NCI-H446 (cell line): ENCODE results near the gene CARD18.
"Not testable (repeated sequence)": the region's sequence is repeated elsewhere in the genome, so short reads cannot be mapped to it uniquely, and the experiment has no call there.

Source experiments
- DNase-seq, 2 experiments: peaks; one replicate each; lab custom pipeline; 2025; lab: John Stamatoyannopoulos, UW

CARD18 gene

DNA sequence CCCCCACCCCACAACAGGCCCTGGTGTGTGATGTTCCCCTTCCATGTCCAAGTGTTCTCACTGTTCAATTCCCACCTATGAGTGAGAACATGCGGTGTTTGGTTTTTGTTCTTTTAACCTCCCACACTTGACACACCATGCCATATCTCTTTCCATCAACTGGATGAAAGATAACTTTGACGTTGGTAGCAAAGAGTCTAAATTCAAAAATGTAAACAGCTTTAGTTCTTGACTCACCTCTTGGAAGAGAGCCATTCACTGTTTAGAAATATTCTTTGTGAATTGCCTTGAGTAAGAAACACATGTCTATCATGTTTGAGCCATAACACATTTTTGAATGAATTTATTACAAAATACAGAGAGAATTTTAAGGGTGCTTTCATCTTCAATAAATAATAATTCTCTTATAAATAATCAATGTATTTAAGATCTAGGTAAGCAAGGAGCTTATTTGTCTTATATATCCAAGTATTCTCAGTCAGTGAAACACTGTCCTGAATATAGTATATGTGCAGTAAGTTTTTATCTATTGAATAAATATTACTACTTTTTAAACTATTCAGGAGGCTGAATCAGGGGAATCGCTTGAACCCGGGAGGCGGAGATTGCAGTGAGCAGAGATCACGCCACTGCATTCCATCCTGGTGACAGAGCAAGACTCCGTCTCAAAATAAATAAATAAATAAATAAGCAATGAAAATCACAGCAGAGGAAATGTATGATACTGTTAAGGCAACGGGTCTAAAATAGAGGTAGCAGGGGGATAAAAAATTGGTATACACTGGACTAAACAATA is 6.7 kb downstream of the CARD18 start:
- no peak for DNase-seq

DNA sequence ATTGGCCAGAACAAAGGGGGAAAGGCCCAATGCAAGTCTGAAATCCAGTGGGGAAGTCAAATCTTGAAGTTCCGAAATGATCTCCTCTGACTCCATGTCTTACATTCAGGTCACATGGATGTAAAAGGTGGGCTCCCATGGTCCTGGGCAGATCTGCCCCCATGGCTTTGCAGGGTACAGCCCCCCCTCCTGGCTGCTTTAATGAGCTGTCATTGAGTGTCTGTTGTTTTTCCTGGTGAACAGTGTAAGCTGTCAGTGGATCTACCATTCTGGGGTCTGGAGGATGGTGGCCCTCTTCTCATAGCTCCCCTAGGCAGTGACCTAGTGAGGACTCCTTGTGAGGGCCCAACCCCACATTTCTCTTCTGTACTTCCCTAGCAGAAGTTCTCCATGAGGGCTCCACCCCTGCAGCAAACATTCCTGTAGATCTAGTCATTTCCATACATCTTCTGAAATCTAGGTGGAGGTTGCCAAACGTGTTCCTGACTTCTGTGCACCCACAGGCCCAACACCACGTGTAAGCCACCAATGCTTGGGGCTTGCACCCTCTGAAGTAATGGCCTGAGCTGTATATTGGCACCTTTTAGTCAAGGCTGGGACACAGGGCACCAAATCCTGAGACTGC is 9.3 kb downstream of the CARD18 start:
- no peak for DNase-seq

DNA sequence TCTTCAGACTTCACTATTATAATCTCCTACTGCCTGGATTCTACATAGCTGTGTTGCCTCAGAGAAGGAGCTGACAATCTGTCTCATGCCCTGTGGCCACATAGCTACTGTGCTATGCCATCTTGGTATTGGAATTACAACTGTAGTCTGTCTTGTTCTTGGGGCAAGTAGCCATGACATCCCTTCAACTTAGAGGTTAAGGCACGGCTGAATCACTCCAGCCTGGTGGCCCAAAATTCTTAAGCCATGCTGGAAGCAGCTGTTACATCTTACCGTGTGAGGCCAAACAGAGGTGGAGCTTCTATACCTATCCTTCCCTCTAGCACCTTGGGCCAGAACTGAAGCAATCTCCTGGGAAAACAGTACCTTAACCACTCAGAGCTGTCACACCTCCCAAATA is 14.8 kb downstream of the CARD18 start:
- DNase-seq: no peak

DNA sequence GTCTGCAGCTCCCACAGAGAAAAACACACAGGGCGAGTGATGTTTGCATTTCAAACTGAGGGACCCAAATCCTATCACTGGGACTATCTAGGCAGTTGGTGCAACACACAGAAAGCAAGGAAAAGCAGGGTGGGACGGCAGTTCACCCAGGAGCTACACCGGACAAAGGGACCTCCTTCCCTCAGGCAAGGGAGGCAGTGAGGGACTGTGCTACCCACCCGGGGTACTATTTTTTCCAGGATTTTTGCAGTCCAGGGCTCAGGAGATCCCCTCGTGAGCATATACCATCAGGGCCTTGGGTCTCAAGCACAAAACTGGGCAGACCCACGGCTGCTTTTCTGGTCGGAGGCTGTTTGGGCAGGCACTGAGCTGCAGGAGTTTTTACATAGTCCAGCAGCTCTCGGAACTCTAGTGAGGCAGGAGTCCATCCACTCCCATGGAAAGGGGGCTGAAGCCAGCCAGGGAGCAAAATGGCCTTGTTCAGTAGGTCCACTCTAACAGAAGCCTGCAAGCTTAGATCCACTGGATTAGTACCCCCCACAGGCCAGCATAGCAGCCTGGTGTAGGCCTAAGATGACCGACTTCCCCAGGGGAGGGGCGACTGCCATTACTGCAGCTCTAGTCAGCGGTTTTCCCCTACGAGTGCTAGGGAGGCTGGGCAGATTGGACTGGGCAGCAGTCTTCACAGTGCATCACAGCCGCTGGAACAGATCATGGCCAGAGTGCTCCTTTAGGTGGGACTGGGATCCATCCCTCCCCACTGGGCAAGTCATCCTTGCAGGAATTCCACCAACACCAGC is 28.2 kb downstream of the CARD18 start:
- DNase-seq: no peak

DNA sequence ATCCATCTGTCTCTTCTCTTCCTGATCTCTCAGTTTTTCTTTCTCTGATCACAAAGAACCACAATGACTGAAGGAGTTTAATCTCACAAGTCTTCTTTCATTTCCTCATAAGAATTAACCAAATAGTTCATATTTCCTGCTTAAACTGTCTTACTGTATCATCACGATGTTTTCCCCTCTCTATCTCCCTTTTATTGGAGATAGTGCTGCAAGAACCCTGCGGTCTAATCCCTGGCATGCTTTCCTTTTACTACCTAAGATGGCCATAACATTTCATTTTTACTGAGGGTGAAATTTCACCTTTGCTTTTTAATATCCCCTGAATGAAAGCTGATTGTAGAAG is 28.9 kb downstream of the CARD18 start:
- DNase-seq: no peak

DNA sequence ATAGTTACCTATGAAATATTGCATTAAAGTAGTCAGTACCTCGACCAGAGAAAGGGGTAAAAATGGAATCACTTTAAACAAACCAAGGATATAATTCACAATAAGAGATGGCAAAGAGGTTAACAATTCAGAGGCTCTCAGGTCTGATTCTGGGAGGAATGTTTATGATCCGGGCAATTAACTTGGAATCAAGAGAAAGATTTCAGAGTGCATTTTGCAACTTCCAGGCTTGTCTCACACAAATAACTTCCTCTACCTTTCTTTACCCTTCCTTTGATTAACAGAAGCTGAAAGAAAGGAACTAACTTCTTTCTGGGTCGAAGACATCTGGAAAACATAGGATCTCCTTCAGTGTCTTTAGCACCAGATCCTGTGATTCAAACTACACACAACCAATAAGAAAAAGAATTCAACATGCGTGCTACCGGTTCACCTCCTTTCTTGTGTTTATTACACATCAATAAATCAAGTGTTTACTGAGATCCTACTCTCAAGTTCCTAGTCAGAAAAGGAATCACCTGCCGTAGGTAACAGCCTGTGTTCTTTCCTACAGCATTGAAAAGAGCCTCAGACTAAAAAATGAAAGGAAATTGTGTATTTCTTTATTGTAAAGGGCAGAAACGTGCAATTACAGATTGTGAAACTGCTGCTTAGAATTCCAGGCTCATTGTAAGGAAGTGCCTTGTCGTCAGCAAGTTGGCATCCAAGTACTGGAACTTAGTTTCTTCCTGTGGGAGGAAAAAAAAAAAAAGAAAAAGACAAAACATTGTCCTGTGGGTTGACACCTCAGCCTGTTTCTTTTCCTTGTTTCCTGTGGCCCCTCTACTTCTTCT is 29.5 kb downstream of the CARD18 start:
- DNase-seq: no peak

DNA sequence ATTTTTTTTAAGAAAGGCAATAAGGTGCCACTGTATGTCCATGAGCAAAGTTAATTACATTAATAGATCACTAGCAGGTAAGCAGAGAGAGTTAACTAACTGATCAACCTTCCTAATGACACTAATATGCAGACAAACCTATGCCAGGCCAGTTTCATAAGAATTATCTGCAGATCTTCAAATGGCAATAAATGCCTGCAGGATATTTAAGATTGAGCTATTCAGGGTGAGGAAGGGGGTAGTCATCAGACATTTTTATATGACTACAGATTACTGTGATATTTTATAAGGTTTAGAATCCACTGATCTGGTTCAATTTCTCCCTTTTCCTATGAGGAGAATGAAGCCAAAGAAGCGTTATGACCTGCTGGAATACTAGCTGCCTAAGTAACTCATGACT is 30.2 kb downstream of the CARD18 start:
- DNase-seq: no peak

DNA sequence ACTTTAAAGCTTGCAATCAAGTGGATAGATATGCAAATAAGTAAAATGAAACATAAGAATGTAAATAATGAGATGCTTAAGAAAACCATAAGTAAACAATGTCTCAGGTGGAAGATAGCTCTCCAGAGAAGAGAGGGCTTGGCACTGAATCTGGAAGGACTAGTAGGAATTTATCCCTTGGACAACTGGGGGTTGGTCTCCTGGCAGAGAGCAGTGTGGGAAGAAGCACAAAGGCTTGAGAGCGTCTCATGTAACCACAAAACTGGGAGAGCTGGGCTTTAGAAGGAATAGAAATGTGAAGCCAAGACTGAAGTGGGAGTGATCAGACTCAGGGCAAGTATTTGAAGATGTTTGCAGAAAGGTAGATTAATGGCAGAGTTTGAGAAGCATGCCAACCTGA is 31.3 kb downstream of the CARD18 start:
- no peak for DNase-seq

DNA sequence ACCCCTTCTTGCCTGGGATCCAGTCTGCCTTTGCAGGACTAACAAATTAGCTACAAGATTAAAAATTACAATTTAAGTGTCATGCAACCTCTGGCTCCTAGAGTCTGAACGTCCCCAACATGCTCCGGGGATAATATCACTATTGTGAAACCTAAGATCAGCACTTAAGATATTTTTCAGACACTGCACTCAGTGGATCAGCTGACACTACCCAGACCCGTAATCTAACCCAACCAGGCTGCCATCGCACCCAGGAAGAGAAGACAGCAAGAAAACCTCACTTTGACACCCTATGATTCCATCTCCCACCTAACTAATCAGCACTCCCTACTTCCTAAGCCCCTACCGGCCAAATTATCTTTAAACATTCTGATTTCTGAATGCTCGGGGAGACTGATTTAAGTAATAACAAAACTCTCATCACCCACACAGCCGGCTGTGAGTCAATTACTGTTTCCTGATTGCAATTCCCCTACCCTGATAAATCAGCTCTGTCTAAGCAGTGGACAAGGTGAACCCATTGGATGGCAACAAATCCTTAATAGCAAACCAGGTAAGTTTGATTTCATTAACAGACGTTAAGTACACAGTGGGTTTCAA is 32.2 kb downstream of the CARD18 start:
- DNase-seq: not testable (repeated sequence)

DNA sequence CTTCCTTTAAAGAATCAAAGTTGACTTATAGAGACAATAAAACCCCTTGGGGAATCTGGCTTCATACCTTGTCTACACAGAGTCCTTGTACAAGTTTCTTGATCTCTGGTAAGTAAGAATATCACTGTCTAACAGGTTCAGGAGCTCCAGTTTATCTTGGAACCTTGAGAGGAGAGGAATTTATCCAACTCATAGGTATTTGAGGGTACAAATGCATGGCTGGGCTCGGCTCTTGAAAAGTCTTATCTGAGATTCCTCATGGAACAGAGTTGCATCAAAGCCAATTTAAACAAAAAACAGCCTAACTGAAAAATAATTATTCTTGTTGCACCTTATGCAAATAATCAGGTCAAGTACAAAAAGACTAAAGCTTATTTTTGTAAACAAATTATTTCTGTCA is 33.4 kb downstream of the CARD18 start:
- no peak for DNase-seq

DNA sequence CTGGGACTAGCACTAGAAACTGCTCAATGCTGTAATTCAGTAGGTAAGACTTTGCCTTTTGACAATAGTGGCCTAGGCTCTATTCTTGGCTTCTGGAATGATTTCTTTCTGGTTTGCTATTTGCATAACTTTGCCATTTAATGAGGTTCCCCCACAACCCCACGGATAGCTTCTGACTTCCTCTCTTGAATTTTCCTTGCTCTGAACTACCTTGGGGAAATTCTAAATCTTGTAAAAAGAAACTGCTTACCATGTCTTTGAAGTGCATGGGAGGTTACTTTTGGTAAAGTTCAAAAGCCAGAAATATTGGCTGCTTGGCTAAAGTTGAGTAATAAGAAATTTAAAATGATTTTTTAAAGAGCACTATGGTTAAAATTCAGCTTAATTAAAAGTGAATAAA is 35.3 kb downstream of the CARD18 start:
- no peak for DNase-seq

DNA sequence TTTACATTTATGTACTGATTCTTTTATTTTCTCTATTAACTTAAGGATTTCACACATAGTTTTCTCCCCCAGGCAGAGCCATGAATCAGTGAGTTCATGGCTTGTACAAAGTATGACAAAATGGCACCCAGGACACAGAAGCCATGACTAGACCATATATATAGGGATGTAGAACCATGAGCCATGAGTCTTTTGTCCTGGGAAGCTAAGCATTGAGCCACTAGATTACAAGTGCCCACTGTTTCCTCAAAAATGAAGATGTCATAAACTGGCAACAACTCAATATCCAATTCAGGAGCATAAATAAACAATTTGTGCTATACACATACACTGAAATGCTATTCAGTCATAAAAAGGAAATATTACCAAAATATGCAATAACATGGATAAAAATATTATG is 36.2 kb downstream of the CARD18 start:
- no peak for DNase-seq

DNA sequence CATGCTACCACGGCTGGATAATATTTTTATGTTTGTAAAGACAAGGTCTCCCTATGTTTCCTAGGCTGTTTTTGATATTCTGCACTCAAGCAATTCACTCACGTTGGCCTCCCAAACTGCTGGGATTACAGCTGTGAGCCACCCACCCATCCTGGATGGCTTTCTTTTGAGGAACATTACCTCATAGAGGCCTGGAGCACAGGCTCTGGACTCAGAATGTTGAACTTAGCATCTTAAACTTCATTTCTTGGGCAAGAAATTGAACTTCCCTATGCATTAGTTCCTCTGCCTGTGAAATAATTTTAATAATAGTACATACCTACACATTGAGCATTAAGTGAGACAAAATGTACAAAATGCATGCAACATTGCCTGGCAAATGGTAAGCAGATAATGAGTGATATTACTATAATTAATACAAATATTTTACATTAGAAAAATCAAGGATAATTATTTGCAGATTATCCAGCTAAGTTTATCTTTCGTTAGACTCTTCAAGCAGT is 37.4 kb downstream of the CARD18 start:
- DNase-seq: not testable (repeated sequence)

DNA sequence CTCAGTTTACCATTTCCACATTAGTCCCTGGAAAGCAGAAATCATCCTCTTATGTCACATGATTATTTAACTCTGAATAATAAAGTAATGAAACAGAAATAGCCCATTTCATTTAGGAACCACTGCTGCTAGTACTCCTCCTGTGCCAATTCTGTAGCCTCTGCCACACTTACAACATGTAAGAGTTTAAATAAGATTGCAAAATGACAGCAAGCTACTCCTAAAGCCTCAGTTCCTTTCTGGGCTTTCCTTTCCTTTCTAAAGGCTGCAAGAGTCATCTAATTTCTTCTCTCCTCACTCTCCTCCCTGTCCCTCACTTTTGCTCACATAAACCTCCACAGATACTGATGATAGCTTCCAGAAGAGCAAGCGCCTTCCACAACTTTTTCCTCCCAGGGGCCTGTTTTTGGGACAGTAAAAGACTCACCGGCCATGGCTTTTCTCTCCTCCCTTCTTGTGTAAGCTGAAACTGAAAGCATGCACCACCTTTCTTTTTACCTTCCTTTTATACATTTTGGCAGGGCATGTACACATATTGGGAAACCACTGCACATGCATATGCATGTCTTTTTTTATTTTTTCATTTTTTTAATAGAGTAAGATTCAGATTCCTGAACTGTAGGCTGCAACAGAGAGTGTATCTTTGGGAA is 38.5 kb downstream of the CARD18 start:
- DNase-seq: no peak

DNA sequence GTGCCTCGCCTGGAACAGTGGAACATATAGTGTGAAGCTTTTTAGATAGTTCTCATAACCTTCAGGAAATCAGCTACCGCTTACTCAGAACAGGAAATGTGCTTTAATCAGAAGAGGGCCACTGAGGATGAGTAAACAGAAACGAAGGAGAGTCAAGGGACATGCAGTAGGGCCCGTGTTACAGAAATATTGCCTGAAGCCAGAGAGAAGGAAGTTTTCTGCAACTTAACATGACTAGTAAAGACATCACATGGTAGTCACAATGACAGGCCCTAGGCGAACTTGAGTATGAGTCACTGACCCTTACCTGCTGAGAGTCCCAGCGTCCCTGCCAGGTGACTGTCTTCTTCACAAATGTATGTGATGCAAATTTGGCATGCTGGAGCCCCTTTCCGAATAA is 39.4 kb downstream of the CARD18 start:
- DNase-seq: no peak

DNA sequence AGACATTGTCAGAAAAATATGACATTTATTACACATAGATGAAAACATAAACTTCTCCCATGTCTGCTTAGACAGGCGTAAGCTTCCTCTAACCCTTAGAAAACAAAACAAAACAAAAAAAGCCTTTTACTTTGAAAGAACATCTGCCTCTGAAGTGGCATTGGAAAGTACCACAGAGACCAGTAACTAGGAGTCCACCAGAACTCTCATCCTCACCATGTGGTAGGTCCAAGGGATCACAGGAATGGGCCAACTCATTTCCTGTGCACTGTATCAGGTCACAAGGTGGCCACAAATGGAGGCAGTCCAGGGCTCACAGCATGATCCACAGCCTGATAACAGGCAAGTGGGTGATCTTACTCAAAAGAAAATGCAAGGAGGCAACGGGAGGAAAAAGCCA is 40.0 kb downstream of the CARD18 start:
- DNase-seq: not testable (repeated sequence)

DNA sequence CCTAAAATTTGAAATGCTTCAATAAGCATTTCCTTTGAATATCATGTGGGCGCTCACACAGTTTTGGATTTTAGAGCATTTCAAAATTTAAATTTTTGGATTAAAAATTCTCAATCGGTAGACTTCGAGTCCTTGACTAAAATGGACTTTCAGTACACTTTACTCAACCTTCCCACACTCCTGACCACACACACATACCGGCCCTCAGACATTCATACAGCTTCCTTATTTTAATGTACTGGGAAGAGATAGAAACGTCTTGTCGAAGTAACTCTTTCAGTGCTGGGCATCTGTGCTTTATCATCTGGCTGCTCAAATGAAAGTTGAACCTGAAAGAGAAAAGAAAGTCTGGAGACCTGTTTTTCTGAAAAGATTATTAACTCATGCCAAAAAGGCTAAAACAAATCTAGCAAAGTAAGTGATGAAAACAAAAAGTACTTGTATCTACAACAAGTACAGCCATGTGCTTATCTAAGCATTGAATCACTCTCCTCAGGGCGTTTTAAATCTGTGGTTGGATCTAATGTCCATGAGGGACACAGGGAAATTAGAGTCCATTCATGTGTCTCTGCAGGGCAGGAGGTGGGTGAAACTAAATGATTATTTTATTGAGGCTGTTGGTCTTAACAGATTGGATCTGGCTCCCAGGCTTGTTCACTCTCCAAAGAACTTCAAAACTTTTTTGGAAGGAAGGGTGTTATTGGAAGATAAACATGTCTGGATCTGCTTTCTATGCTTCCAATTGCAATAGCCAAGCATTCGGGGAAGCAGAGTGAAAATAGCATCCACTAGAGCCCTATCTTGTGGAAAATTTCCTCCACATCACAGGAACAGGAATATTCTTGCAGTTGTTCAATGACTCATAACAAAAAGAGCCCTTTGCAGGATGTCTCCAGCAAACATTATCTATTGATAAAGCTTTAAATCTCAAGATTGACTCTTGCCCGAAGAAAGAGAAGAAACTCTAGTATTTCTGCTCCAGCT is 47.0 kb downstream of the CARD18 start:
- no peak for DNase-seq
